DMS 273 treated with DMSO at 0.1 percent for 48 hours (cell line): ENCODE measurements around the gene ABTB2.

Experiments
- DNase-seq: peaks from one replicate; lab custom pipeline; 2025; lab: John Stamatoyannopoulos, UW

Gene ABTB2

DNA sequence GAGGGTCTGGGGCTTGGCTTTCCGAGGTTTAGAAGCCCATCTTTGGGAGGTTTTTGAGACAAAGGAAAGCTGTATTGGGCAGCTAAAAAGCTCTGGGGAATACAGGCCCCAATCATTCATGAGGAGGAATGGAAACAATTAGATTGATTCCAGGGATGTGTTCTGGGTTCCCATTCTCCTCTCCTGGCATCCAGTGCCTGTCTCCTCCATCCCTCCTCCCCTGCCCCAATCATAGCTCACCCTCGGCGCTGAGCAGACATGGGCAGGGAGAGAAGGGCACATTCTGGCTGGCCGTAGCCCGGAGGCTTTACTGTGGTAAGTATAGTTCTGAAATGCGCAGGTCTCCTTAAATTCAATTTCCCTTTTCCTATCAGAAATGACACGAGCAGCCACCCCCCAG, 42.4 kb downstream of the ABTB2 start:
- DNase-seq: no peak

DNA sequence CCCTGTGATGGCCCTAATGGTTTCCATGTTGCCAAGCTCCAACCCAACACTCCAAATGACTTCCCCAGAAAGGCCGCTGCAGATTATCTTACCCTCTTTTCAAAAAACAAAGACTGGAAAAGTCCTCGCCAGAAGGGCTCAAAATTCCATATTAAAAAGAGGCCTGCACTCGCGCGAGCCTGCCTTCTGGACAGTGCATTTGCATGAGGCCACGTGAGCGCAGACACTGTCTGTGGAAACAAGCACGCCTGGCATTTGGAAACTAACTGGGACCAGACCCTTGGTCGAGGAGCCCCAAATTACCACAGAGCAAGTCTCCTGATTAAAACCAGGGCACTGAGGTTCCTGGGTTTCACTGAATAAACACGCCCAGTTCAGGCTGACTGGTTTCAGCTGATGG, 42.9 kb downstream of the ABTB2 start:
- no peak for DNase-seq

DNA sequence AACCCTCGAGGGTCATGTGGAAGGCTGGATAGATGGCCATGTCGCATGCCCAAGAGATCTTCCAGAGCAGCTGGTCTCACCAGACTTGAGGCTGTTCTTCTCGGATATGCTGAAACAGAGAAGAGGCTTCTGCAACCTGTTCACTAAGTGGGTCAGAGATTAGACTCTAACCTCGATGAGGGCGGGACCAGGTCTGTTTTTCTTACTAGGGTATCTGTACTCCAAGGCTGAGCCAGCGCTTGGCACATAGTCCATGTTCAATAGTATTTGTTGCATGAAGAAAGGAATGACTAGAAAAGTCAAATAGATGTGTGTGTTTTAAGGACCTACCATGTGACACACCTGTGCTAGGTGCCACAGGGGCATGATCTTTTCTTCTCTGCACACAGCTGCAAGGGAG, 43.6 kb downstream of the ABTB2 start:
- DNase-seq: no peak

DNA sequence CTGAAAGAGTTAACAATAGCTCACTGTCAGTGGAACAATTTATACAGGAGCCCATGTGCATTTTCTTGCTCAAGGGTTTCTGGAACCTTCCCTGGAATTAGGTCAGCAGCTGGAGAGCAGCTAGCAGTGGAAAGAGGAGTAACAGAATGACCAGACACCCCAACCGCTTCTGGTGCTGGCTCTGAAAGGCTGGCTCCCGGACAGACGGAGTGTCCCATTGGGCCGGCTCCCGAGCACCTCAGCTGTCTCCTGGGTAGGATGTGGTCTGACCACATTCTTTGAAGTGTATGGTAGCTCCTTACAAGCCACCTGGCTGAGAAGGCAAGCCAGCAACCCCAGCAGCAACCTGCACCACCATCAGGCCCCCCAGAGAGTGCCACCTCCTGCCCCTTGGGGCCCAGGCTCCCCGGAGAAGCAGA, 44.7 kb downstream of the ABTB2 start:
- no peak for DNase-seq

DNA sequence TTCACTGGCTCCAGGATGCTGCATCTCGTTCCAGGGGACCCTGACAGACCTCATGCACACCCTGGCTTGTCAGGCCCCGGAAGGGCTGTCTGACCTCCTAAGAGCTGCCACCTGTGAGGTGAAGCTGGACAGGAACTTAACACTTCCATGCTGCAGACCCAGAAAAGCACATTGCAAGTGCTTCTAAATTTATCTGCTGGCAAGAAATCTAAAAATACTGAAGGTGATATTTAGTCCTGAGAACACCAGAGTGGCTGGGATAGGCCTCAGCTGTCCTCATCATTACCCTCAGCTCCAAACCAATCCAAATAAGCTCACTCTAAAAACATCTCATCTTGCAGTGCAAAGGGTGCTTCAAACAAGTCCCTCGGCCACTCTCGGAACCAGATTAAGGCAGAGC, 46.7 kb downstream of the ABTB2 start:
- DNase-seq: no peak

DNA sequence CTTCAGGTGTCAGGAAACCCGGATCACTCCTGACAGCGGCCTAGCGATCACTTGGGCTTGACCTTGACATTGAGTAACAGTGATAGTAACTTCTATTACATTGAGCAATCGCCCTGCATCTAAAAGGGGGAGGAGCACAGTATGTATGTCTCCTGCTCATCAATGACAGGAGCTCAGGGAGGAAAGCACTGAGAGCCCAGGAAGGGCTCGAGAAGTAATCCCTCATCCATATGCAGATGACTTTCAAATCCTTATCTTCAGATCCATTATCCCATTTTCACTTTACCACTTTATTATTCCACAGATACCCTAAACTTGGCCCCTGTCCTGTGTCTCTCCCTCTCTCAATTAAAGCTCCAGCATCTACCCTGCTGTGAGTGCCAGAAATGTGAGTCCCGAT, 47.8 kb downstream of the ABTB2 start:
- no peak for DNase-seq

DNA sequence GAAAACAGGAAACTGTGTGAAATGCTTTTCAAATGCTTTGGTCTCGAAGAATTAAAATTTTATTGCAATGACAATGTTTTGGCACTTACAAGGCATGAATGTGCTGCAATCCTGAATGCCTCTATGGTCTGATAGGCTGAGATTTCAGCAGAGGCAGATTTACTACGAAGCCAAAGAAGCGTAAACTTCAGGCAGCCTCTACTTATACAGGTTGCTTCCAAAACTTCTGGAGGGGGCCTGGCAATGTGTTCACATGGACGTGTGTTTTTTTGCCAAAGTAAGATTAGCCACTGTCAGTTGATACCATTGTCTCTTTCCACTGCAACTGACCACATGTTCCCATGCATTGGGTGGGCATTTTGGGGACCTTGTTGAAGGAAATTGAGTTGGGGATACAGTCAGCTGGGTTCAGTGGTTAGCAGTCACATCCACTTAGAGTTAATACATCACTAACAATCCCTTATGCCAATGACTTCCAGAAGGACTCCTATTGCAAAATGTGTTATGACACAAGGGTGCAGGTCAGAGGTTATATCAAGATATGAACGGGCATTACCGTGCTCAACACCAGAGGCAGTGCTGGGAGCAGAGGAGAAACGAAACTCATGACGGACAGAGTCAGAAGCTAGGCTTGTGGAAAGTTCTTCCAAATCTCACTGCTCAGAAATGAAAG, 48.8 kb downstream of the ABTB2 start:
- no peak for DNase-seq

DNA sequence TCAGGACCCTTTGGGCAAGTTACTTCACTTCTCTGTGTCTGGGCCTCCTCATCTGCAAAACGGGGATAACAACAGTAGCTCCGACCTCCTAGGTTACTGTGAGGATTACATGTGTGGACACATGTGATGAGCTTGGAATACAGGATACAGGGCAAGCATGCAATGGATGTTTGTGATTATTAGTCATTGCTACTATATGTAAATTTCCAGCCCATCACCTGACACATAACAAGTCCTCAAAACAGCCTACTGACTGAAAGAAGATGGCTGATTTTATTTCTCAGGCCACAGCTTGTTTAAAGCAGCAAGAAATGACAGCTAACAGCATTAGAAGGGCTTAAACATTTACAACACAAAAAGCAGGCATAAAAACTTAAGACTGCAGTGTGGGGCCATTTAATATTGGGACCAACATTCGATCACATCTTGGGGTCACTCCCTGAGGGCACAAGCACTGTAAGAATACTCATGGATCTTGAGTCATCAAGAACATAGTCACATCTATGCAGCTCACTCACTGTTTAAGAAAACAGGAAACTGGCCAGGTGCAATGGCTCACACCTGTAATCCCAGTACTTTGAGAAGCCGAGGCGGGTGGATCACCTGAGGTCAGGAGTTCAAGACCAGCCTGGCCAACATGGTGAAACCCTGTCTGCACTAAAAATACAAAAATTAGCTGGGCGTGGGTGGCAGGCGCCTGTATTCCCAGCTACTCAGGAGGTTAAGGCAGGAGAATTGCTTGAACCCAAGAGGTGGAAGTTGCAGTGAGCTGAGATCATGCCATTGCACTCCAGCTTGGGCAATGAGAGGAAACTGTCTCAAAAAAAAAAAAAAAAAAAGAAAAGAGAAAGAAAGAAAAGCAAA, 49.5 kb downstream of the ABTB2 start:
- no peak for DNase-seq

DNA sequence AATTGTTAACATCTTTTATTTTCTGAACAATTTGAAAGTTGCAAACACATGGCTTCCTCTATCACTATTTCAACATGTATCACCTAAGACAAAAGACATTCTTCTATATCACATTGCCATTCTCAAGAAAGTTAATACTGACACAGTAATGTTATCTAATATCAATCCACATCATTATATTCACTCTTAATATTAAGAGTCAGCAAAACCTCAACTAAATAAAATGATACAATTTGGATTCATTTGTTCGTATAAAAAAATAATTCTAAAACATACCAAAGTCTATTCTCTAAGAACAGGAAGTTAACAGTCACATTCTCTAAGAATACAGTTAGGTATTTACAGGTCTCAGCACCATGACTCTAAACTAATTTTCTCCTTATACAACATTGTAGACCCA, 52.0 kb downstream of the ABTB2 start:
- no peak for DNase-seq

DNA sequence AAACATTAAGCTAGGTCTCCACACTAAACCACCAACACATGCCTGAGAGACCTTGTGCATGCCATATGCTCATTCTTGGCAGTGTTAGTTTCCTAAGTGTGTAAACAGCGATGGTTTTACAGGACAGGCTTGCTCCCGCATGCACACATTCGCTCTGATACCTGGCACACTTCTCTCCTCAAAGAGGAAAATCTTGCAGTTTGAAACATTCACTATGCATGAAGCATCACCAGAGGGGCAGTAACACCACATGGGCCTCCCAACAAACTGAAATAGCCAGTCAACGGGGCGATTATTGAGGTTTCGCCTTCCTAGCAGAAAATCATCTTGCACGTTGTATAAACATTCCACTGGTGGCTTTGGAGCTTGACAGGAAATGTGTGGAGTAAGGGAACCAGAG, 52.6 kb downstream of the ABTB2 start:
- no peak for DNase-seq

DNA sequence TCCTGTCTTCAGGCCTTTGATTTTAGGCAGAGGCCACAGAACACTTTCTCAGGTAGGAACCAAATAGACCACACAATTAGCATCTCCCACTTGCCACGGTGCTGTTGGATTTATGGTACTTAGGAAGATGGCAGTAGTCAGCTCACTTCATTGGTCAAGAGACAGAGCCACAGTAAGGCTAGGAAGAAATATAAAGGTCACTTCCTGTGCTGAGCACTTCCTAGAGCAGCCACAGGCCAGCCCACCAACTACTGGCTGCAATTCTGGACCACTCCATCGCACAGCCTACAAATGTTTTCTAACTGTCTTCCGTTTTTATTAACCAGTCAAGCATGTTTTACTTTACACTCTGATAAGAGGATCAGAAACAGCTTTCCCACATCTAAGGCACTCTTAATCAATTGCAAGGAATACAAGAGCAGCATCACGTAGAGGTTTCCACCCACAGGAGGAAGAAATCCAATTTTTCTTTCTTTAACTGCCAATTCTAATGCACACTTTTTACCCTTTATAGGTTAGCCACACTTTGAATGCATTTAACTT, 54.7 kb downstream of the ABTB2 start:
- no peak for DNase-seq

DNA sequence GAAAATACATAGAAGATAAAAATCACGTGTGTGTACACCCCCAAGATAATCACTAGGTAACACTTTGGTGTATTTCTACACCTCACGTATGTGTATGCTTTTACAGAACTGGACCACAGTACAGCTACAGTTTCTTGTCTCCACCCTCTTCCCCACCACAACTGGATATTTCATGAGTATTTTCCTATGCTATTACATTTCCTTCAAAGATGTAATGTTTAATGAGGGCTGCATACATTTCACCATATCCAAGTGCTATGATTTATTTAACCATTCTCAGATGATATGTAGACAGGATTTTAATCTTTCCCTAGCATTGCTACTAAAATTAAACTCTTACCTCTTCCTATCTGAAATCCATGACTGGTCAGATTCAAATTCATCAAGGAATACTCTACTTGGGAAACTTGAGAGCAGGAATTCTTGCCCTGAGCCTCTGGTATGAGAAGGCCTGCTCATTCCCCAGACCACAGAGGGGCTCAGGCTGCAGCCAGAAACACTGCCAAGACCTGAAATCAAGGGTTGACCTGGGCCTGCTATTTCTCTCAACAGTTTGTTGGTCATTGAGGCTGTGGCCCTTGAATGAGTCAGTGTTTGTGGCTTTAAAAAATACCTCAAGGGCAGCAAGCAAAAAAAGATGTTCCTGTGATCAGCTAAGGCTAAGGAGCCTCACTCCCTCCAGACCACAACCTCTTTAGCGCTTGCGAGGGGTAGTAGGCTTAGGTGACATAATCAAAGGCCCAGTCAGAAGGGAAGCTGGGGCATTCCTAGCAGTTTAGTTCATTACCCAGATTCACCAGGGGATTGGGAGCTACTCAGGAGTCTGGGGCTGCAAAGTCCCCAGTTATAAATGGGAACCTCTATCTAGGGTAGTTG, 55.5 kb downstream of the ABTB2 start:
- no peak for DNase-seq

DNA sequence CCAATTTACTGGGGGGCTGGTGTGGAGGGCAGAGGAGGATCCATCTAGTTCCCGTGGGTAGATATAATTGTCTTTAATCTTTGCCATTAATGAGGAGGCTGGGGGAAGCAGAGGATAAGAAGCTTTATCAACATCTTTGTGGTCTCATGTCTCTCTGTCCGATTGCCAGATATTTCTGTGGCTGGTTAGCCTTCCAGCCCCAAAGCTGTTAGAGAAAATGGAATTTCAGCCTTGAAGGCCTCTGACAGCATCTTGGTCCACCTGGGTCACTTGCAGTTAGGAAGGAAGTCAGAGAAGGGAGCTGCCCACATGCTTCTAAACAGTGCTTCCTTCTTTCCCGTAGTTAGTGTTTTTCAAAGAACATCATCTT, 56.9 kb downstream of the ABTB2 start:
- no peak for DNase-seq

DNA sequence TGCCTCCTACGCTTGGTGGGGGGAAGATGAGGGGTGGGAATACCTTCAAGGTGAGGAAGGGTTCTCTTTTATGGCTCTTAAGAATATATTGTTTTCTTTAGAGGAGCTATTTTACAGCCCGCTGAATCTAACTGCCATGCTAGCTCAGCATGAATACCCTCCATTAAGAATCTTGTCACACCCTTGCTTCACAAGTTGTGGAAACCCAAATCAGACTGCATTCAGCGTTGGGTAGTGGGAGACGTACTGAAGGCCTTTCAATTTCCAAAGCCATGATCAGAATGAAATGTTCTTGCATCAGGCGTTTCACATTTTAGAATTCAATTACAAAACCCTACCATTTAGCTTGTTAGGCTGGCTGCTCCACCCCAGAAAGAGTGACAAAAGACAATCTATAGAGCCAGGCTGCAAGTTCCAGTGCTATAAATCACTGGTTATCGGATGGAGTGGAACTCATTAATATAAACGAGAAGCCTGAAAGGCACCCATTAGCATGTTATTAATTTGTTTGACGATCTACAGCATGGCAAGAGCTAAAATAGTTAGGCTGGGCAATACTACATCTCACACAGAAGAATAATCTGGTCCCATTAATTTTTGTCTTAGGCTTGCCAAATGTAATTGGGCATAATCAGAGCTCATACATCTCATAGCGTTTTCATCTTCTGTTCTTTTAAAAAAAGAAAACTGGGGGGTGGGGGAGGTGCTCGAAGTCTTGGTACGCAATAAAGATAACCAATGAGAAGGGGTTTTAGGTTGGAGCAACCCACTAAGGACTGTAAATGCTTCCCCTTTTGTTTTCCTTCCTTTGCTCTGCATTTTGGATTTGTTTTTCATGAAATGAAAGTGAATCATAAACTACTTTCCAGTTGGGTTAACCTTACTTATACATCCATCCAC, 57.5 kb downstream of the ABTB2 start:
- DNase-seq: no peak

DNA sequence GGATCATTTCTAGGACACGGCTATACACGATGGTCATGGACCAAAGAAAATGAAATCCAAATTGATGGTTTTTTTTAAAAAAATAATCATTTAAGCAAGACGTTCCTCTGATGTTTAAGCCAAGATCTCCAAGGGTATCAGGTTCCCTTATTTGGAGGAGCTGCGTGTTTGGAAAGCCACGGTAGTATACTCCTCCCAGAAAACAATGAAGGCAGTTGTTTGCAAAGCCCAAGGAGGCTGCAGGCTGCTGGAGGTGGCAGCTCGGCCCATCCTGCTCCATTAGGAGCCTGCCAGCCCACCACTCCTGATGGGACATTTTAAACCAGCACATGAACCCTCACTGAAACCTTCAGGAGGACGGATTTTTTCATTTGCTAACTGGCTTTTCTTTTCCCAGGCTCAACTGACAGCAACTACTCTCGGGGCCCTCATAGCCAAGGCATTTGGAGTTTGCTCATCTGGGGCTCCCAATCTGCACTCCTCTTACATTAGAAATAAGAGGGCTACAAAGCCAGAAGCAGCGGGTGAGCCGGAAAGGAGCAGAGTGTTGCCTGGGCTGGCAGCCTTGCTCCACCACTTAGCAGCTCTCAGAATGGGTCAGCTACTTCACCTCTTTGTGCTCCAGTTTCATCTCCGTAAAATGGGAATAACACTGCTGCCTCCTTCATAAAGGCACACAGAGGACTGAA, 58.4 kb downstream of the ABTB2 start:
- DNase-seq: no peak

DNA sequence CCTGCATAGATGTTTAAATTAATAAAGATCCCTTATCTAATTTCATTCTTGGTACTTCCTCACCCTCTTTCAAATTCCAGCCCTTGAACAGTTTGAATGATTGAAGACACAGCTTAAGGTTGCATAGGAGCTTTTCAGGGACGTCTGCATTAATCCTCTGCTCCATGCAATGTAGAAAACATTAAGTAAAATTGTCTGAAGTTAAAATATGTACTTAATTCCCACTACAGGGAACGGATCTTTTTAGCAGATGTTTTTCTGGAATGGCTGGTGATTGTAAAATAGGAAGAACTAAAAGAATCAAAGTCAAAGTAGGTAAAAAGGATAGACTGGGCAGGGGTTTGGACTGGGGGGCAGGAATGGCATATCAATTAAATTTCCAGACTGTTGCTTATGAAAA, 58.9 kb downstream of the ABTB2 start:
- DNase-seq: no peak

DNA sequence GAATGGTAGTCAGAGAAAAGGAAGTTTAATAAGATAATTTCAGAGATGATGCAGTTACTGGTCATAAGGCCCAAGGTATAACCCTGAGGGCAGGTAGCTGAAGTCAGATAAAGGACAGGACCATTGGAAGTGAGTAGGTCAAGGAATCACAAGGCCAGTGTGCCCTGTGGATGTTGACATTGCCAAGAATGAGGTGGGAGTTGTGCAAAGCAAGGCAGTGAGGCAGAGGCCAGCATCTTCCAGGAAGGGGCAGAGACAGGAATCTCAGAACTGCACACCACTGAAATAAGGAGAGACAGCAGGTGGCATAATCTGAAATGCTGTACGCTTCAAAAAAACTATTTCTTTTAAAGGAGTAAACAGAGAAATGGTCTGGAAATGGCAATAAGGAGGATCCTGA, 61.4 kb downstream of the ABTB2 start:
- no peak for DNase-seq

DNA sequence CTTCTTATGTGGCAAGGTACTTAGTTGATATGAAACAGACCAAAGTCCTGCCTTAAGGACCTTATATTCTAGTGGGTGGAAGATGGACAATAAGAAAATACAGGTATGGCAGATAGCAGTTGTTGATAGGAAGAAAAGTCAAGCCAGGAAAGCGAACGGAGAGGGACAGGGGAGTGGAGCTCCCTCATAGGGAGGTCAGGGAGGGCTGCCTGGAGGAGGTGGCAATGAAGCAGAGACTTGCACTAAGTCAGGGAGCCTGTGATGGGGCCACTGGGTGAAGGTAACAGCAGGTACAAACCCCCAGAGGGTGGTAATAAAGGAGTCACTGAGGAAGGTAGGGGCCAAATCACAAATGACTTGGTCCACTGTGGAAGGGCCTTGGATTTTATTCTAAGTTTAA, 65.3 kb downstream of the ABTB2 start:
- no peak for DNase-seq

DNA sequence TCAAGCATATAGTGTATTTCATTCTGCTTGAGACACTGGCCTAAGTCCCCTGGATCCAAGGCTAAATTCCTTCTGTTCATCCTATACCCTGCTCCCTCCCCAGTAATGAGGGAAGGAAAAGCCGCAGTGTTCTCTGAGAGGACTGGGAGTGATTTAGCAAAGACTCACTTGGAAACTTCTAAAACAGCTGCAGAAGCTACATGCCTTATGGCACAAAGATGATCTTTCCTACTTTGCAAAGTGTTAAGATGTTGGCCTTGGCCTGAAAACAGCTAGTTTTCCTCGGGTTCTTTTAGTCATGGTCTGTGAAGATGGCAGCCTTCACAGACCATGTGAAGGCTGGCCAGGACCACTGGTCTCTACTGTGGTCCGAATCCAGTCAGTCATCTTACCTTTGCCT, 65.7 kb downstream of the ABTB2 start:
- no peak for DNase-seq

DNA sequence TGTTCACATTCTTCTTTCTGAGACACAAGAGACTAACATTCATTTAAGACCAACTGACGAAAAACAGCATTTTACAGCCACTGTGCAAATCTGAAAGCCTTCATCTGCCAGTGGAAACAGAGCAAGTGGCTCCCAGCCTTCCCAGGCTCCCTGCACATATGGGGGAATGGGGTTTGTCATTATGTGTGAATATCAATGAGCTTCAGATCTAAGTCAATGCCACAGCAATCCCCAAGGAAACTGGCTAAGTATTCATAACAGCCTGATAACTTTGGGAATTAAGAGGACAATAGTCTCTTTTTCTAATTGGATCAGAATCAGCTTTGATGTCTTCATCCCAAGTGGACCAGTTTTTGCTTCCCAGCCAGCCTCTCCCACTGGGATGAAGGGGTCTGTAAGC, 66.9 kb downstream of the ABTB2 start:
- no peak for DNase-seq

DNA sequence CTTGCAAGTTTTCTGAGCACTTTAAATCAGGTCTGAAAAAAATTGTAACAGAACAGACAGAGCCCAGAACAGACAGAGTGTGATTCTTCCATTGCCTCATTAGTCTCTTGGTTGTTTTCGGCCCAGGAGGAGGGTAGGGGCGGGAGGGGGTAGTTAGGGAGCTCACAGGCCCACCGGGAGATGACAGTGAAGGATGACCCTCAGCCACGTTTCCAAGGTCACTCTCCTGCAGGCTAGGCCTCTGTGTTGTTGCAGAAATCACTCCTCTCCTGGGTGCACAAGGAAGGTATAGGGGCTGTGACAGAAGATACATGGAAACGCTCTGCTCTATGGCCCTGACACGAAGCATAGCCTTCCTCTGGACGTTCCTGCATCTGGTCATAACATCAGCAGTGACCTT, 69.3 kb downstream of the ABTB2 start:
- DNase-seq: no peak
